Nephron (organoid): ENCODE data around the gene BTBD8.

Experiments
- H3K27ac Mint-ChIP-seq, 3 experiments: 2 replicates each; pipeline ENCODE4 v1.8.0; 2020; ENCODE audit warnings: mixed read lengths in 3 of 3, mild to moderate bottlenecking in 2 of 3, moderate library complexity in 1 of 3
- H3K27me3 Mint-ChIP-seq: 2 replicates; pipeline ENCODE4 v1.8.0; 2021; ENCODE audit warnings: low read depth, mild to moderate bottlenecking, moderate library complexity, mixed read lengths
- H3K36me3 Mint-ChIP-seq: 2 replicates; pipeline ENCODE4 v1.8.0; 2020; ENCODE audit warnings: low read depth, mixed read lengths
- H3K4me1 Mint-ChIP-seq: 2 replicates; pipeline ENCODE4 v1.8.0; 2020; ENCODE audit warnings: mixed read lengths
- H3K4me3 Mint-ChIP-seq, 3 experiments: 2 replicates each; pipeline ENCODE4 v1.8.0; 2020; ENCODE audit warnings: mild to moderate bottlenecking in 3 of 3, mixed read lengths in 3 of 3, moderate library complexity in 2 of 3
- H3K9me3 Mint-ChIP-seq: 2 replicates; pipeline ENCODE4 v1.8.0; 2020; ENCODE audit warnings: mixed read lengths
- CTCF ChIP-seq, 3 experiments: fragments of 200-600 bp; sonication (generic); IDR thresholded peaks; one replicate each; pipeline ENCODE4 v1.5.0; 2021; ENCODE audit warnings: antibody characterized with exemption in 3 of 3; ENCODE audit not compliant: unreplicated experiment in 3 of 3

Gene BTBD8

GRCh38 chr1:92040971-92041370 is 39.2 kb upstream of the BTBD8 start:
- Mint-ChIP-seq H3K9me3 (no peaks in the 10 kb centered on the region), H3K27me3 (no peaks in the 10 kb centered on the region), H3K36me3 (no peaks in the 10 kb centered on the region), H3K27ac (no peak overlapping the region), H3K4me3 (no peak overlapping the region), H3K4me1 (peaks cover 5% of the 10 kb centered on the region)
- no peak for TF ChIP-seq CTCF (IDR thresholded peaks at IDR 0.05; ENCODE audit: unreplicated experiment in 3 of 3)

- H3K9me3 Mint-ChIP-seq, result no peaks in the 10 kb centered on the region
Measured at GRCh38 chr1:92043621-92044020, 36.5 kb upstream of the BTBD8 start.

GRCh38 chr1:92045766-92046495 is 34.2 kb upstream of the BTBD8 start:
- H3K9me3 Mint-ChIP-seq, result no peaks in the 10 kb centered on the region
- no peaks in the 10 kb centered on the region for H3K4me1 Mint-ChIP-seq
- no peak overlapping the region for H3K27ac Mint-ChIP-seq
- TF ChIP-seq CTCF (IDR thresholded peaks at IDR 0.05; ENCODE audit: unreplicated experiment in 3 of 3), result no peak
- no peaks in the 10 kb centered on the region for H3K27me3 Mint-ChIP-seq
- H3K4me3 Mint-ChIP-seq, result no peak overlapping the region
- H3K36me3 Mint-ChIP-seq, result no peaks in the 10 kb centered on the region

More at GRCh38 chr1:92043621-92044020, 36.5 kb upstream of the BTBD8 start:
- no peak for TF ChIP-seq CTCF (IDR thresholded peaks at IDR 0.05; ENCODE audit: unreplicated experiment in 3 of 3)
- H3K27me3 Mint-ChIP-seq, result no peaks in the 10 kb centered on the region
- no peaks in the 10 kb centered on the region for H3K36me3 Mint-ChIP-seq
- H3K4me3 Mint-ChIP-seq, result no peak overlapping the region
- no peaks in the 10 kb centered on the region for H3K4me1 Mint-ChIP-seq
- H3K27ac Mint-ChIP-seq, result no peak overlapping the region

- Mint-ChIP-seq H3K27me3 (no peaks in the 10 kb centered on the region), H3K36me3 (no peaks in the 10 kb centered on the region), H3K9me3 (no peaks in the 10 kb centered on the region), H3K4me3 (no peak overlapping the region), H3K4me1 (no peaks in the 10 kb centered on the region), H3K27ac (no peak overlapping the region)
- no peak for TF ChIP-seq CTCF (IDR thresholded peaks at IDR 0.05; ENCODE audit: unreplicated experiment in 3 of 3)
Measured at GRCh38 chr1:92051948-92052347, 28.2 kb upstream of the BTBD8 start.

- Mint-ChIP-seq H3K4me3 (no peak overlapping the region), H3K27ac (no peak overlapping the region), H3K27me3 (no peaks in the 10 kb centered on the region), H3K36me3 (no peaks in the 10 kb centered on the region), H3K4me1 (no peaks in the 10 kb centered on the region), H3K9me3 (no peaks in the 10 kb centered on the region)
- no peak for TF ChIP-seq CTCF (IDR thresholded peaks at IDR 0.05; ENCODE audit: unreplicated experiment in 3 of 3)
Measured at GRCh38 chr1:92065042-92065441, 15.1 kb upstream of the BTBD8 start.

GRCh38 chr1:92066321-92066720 is 13.8 kb upstream of the BTBD8 start:
- no peak for TF ChIP-seq CTCF (IDR thresholded peaks at IDR 0.05; ENCODE audit: unreplicated experiment in 3 of 3)
- Mint-ChIP-seq H3K36me3 (no peaks in the 10 kb centered on the region), H3K4me3 (no peak overlapping the region), H3K27me3 (no peaks in the 10 kb centered on the region), H3K27ac (no peak overlapping the region), H3K9me3 (no peaks in the 10 kb centered on the region), H3K4me1 (no peaks in the 10 kb centered on the region)
